ENCODE data around the gene AUTS2. TPM values are rescaled to one million over a fixed set of nuclear protein-coding genes. Genes with fewer than 3 reads are reported as not detected.

The AUTS2 gene
- total RNA-seq, 1 experiment from 2014 or later, result 2.5 TPM

GRCh38 chr7:70356085-70356786, 758.0 kb downstream of the AUTS2 start:
- Histone ChIP-seq H3K9me3 (ENCODE audit: control insufficient read depth, insufficient read depth, low read depth, low read length) (no peaks in the 10 kb centered on the region), H3K4me3 (ENCODE audit: low read depth in 2 of 2, low read length in 2 of 2) (no peak overlapping the region), H3K36me3 (ENCODE audit: control insufficient read depth, insufficient read depth, low read length) (no peaks in the 10 kb centered on the region), H3K4me1 (ENCODE audit: control insufficient read depth, insufficient read depth, low read length) (no peaks in the 10 kb centered on the region), H3K27me3 (ENCODE audit: control insufficient read depth, insufficient read depth, low read length) (no peaks in the 10 kb centered on the region; the same call in 1 of the 2 replicates), H3K27ac (ENCODE audit: low read length) (no peak overlapping the region)
- ChIA-PET POLR2A (no interaction called here), CTCF (no interaction called here)
- ATAC-seq (no peak), DNase-seq (ENCODE audit: low read depth, low spot score) (no peak)
- intact Hi-C loops (cut with micrococcal nuclease; ENCODE audit: unreplicated experiment), result no loop called here
- TF ChIP-seq CTCF (IDR thresholded peaks at IDR 0.05), result no peak
- no peak for TF ChIP-seq TCF7L2 (IDR thresholded peaks at IDR 0.05; ENCODE audit: low read depth, low read length)
- no peak for TF ChIP-seq REST (IDR thresholded peaks at IDR 0.05; ENCODE audit: insufficient read depth in 1 of 2, low read depth in 2 of 2, low read length in 1 of 2)
- no peak for TF ChIP-seq SIN3A (IDR thresholded peaks at IDR 0.05; ENCODE audit: borderline replicate concordance, insufficient read depth, low read depth, low read length)
- TF ChIP-seq POLR2AphosphoS5 (IDR thresholded peaks at IDR 0.05; ENCODE audit: low read depth, low read length), result no peak
- in situ Hi-C loops (cut with HindIII; ENCODE audit: low pct_unique_long_range_greater_than_20kb, low sequenced_read_pairs), result no loop called here
- no TSS peak for BruUV-seq (replicated peaks)

- Histone ChIP-seq H3K27ac (ENCODE audit: low read length) (no peak overlapping the region), H3K27me3 (ENCODE audit: control insufficient read depth, insufficient read depth, low read length) (peaks cover 2% of the 10 kb centered on the region), H3K36me3 (ENCODE audit: control insufficient read depth, insufficient read depth, low read length) (no peaks in the 10 kb centered on the region), H3K9me3 (ENCODE audit: control insufficient read depth, insufficient read depth, low read depth, low read length) (no peaks in the 10 kb centered on the region), H3K4me3 (ENCODE audit: low read depth in 2 of 2, low read length in 2 of 2) (no peak overlapping the region), H3K4me1 (ENCODE audit: control insufficient read depth, insufficient read depth, low read length) (no peaks in the 10 kb centered on the region)
- ChIA-PET POLR2A (no interaction called here), CTCF (no interaction called here)
- TF ChIP-seq TCF7L2 (IDR thresholded peaks at IDR 0.05; ENCODE audit: low read depth, low read length) (no peak), SIN3A (IDR thresholded peaks at IDR 0.05; ENCODE audit: borderline replicate concordance, insufficient read depth, low read depth, low read length) (no peak), CTCF (IDR thresholded peaks at IDR 0.05) (no peak), REST (IDR thresholded peaks at IDR 0.05; ENCODE audit: insufficient read depth in 1 of 2, low read depth in 2 of 2, low read length in 1 of 2) (no peak), POLR2AphosphoS5 (IDR thresholded peaks at IDR 0.05; ENCODE audit: low read depth, low read length) (no peak)
- ATAC-seq (no peak), DNase-seq (ENCODE audit: low read depth, low spot score) (no peak)
- intact Hi-C loops (cut with micrococcal nuclease; ENCODE audit: unreplicated experiment) (no loop called here), in situ Hi-C loops (cut with HindIII; ENCODE audit: low pct_unique_long_range_greater_than_20kb, low sequenced_read_pairs) (no loop called here)
- BruUV-seq (replicated peaks), result no TSS peak
These were observed 758.6 kb downstream of the AUTS2 start for GRCh38 chr7:70356787-70357328.

All from Panc1 (cell line).